Measurements from ENCODE around the gene FDXR.

DNA sequence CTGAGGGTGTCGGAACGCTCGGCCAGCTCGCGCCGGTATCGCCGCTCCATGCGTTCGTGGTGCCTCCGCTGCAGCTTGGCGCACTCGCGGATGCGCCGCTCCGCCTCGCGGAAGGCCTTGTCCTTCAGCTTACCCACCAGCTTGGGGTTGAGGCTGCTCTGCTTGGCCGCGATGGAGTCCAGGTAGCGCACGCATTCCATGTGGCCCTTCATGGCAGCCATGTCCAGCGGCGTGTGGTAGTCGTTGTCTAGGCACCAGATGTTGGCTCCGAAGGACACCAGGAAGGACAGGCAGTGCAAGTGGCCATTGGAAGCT is 47.5 kb upstream of the FDXR start:
- TF ChIP-seq, protein P1, sequence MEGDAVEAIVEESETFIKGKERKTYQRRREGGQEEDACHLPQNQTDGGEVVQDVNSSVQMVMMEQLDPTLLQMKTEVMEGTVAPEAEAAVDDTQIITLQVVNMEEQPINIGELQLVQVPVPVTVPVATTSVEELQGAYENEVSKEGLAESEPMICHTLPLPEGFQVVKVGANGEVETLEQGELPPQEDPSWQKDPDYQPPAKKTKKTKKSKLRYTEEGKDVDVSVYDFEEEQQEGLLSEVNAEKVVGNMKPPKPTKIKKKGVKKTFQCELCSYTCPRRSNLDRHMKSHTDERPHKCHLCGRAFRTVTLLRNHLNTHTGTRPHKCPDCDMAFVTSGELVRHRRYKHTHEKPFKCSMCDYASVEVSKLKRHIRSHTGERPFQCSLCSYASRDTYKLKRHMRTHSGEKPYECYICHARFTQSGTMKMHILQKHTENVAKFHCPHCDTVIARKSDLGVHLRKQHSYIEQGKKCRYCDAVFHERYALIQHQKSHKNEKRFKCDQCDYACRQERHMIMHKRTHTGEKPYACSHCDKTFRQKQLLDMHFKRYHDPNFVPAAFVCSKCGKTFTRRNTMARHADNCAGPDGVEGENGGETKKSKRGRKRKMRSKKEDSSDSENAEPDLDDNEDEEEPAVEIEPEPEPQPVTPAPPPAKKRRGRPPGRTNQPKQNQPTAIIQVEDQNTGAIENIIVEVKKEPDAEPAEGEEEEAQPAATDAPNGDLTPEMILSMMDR (IDR thresholded peaks at IDR 0.05; ENCODE audit: poor library complexity, severe bottlenecking) = no peak
- TF ChIP-seq MXI1 (conservative IDR thresholded peaks at IDR 0.05; ENCODE audit: poor library complexity, severe bottlenecking) (no peak), TAF1 (IDR thresholded peaks at IDR 0.05; ENCODE audit: low read depth) (no peak), RAD21 (conservative IDR thresholded peaks at IDR 0.05) (no peak), POLR2AphosphoS5 (IDR thresholded peaks at IDR 0.05) (no peak), SMC3 (conservative IDR thresholded peaks at IDR 0.05; ENCODE audit: poor library complexity) (no peak), EP300 (conservative IDR thresholded peaks at IDR 0.05; ENCODE audit: poor library complexity, severe bottlenecking) (no peak)
- TF ChIP-seq, protein P2, sequence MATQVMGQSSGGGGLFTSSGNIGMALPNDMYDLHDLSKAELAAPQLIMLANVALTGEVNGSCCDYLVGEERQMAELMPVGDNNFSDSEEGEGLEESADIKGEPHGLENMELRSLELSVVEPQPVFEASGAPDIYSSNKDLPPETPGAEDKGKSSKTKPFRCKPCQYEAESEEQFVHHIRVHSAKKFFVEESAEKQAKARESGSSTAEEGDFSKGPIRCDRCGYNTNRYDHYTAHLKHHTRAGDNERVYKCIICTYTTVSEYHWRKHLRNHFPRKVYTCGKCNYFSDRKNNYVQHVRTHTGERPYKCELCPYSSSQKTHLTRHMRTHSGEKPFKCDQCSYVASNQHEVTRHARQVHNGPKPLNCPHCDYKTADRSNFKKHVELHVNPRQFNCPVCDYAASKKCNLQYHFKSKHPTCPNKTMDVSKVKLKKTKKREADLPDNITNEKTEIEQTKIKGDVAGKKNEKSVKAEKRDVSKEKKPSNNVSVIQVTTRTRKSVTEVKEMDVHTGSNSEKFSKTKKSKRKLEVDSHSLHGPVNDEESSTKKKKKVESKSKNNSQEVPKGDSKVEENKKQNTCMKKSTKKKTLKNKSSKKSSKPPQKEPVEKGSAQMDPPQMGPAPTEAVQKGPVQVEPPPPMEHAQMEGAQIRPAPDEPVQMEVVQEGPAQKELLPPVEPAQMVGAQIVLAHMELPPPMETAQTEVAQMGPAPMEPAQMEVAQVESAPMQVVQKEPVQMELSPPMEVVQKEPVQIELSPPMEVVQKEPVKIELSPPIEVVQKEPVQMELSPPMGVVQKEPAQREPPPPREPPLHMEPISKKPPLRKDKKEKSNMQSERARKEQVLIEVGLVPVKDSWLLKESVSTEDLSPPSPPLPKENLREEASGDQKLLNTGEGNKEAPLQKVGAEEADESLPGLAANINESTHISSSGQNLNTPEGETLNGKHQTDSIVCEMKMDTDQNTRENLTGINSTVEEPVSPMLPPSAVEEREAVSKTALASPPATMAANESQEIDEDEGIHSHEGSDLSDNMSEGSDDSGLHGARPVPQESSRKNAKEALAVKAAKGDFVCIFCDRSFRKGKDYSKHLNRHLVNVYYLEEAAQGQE (IDR thresholded peaks at IDR 0.05; ENCODE audit: borderline replicate concordance) = no peak

Data from neural cell (in vitro differentiated cells).